Glutamatergic neuron (in vitro differentiated cells): ENCODE results near the gene BCL11A. TPM values are rescaled to one million over a fixed set of nuclear protein-coding genes. Genes with fewer than 3 reads are reported as not detected.

Experiments used
- DNase-seq: peaks from one replicate; pipeline ENCODE4 v3.0.0; 2022
- H3K27ac Mint-ChIP-seq: one replicate; pipeline ENCODE4 v1.8.0; 2020; ENCODE audit warnings: mild to moderate bottlenecking, mixed read lengths, inconsistent platforms; ENCODE audit not compliant: unreplicated experiment
- H3K27me3 Mint-ChIP-seq: one replicate; pipeline ENCODE4 v1.8.0; 2020; ENCODE audit warnings: mild to moderate bottlenecking, moderate library complexity, mixed read lengths, inconsistent platforms; ENCODE audit not compliant: unreplicated experiment
- H3K36me3 Mint-ChIP-seq: one replicate; pipeline ENCODE4 v1.8.0; 2020; ENCODE audit warnings: mild to moderate bottlenecking, mixed read lengths, inconsistent platforms; ENCODE audit not compliant: unreplicated experiment
- H3K4me1 Mint-ChIP-seq: one replicate; pipeline ENCODE4 v1.8.0; 2020; ENCODE audit warnings: mild to moderate bottlenecking, low read depth, mixed read lengths, inconsistent platforms; ENCODE audit not compliant: unreplicated experiment
- H3K4me3 Mint-ChIP-seq: one replicate; pipeline ENCODE4 v1.8.0; 2020; ENCODE audit warnings: mild to moderate bottlenecking, mixed read lengths, inconsistent platforms; ENCODE audit not compliant: unreplicated experiment
- H3K9me3 Mint-ChIP-seq: one replicate; pipeline ENCODE4 v1.8.0; 2020; ENCODE audit warnings: mild to moderate bottlenecking, moderate library complexity, mixed read lengths, inconsistent platforms; ENCODE audit not compliant: unreplicated experiment
- total RNA-seq: library from RNA; stranded (reverse); fragmentation: NEBNext Ultra II Directional; extraction: Animal tissue kit (Norgen Biotek cat#: 25700); gene quantifications from one replicate; pipeline ENCODE4 v1.2.1, GENCODE V29; 2021; ENCODE audit not compliant: unreplicated experiment
- TF ChIP-seq, protein P1 (sequence below): fragments of 200-600 bp; sonication (generic); IDR thresholded peaks from one replicate; pipeline ENCODE4 v1.5.0; 2021; ENCODE audit not compliant: partially characterized antibody, unreplicated experiment

The BCL11A gene
- total RNA-seq, 1 donor from 2014 or later: 29.1 TPM

DNA sequence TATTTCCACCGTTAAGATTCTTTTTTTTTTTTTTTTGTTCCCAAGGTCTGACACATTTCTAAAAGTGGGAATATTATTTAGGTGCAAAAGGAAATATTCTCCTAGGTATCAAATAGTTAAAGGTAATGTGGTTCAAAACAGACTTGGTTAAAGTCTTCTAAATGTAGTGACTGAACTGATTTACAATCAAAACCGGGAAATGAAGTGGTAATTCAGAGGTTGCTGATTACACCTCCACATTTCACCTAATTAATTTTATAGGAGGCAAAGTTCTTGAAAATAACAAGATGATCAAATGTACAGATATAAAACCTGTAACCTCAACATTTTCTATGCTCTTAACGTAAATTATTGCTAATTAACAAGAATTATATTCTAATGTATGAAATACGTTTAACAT lies 5.1 kb downstream of the BCL11A start:
- Mint-ChIP-seq H3K9me3 (peaks cover 10% of the 10 kb centered on the region), H3K27ac (no peak overlapping the region), H3K4me1 (peaks cover 14% of the 10 kb centered on the region), H3K27me3 (peaks cover 7% of the 10 kb centered on the region), H3K4me3 (peak overlapping the region; percentile 91), H3K36me3 (peaks cover 1% of the 10 kb centered on the region)
- TF ChIP-seq, protein P1, sequence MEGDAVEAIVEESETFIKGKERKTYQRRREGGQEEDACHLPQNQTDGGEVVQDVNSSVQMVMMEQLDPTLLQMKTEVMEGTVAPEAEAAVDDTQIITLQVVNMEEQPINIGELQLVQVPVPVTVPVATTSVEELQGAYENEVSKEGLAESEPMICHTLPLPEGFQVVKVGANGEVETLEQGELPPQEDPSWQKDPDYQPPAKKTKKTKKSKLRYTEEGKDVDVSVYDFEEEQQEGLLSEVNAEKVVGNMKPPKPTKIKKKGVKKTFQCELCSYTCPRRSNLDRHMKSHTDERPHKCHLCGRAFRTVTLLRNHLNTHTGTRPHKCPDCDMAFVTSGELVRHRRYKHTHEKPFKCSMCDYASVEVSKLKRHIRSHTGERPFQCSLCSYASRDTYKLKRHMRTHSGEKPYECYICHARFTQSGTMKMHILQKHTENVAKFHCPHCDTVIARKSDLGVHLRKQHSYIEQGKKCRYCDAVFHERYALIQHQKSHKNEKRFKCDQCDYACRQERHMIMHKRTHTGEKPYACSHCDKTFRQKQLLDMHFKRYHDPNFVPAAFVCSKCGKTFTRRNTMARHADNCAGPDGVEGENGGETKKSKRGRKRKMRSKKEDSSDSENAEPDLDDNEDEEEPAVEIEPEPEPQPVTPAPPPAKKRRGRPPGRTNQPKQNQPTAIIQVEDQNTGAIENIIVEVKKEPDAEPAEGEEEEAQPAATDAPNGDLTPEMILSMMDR: no peak
- no peak for DNase-seq

DNA sequence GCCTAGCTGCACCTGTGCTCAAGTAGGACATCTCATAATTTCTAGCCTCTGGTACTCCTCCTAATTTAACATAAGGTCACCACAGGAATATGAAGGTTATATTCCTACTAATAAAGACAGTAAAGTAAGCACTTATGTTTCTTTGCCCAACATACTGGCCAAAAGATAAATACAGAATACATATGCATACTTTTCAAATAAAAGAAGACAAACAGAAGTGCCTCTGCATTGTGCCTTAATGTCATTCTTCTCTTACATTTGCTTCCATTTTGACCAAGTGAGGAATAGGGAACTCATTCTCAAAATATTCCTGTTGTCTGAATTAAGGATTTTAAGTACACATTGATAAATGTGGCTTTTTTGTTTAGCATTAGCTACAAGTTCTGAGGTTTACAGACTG lies 5.6 kb downstream of the BCL11A start:
- TF ChIP-seq, protein P1: no peak
- Mint-ChIP-seq H3K27ac (no peak overlapping the region), H3K4me1 (peaks cover 14% of the 10 kb centered on the region), H3K9me3 (peaks cover 8% of the 10 kb centered on the region), H3K4me3 (no peak overlapping the region), H3K27me3 (peaks cover 6% of the 10 kb centered on the region), H3K36me3 (no peaks in the 10 kb centered on the region)
- no peak for DNase-seq

DNA sequence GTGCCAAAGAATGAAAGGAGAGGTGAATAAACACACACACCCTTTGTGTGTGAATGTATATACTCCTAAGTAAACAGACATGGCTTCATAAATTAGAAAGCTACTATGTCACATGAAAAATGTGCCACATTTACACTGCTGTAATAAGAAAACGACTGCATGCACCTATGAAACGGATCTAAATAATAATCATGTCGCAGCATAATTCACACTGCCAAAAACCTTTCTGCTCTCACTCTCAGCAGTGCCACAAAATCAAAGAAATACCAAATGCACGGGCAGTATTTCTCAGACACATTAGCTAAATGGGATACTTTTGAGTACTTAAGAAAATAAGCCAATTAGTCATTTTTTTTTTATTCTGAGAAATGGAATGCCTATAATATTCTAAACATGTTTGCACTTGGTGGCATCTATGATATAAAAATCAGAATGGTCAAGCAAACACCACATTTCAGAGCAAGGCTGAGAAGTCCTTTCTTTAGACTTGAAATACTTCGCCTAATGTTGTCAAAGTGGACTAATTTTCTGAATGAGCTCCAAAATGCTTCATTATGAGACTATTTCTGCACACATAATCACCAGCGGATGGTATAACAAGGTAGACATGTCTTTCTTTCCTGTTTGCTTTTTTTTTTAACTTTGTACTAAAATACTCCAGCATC lies 6.6 kb downstream of the BCL11A start:
- Mint-ChIP-seq H3K27me3 (peaks cover 5% of the 10 kb centered on the region), H3K9me3 (peaks cover 8% of the 10 kb centered on the region), H3K36me3 (no peaks in the 10 kb centered on the region), H3K4me3 (no peak overlapping the region), H3K4me1 (peaks cover 14% of the 10 kb centered on the region), H3K27ac (no peak overlapping the region)
- TF ChIP-seq, protein P1: no peak
- DNase-seq: no peak

DNA sequence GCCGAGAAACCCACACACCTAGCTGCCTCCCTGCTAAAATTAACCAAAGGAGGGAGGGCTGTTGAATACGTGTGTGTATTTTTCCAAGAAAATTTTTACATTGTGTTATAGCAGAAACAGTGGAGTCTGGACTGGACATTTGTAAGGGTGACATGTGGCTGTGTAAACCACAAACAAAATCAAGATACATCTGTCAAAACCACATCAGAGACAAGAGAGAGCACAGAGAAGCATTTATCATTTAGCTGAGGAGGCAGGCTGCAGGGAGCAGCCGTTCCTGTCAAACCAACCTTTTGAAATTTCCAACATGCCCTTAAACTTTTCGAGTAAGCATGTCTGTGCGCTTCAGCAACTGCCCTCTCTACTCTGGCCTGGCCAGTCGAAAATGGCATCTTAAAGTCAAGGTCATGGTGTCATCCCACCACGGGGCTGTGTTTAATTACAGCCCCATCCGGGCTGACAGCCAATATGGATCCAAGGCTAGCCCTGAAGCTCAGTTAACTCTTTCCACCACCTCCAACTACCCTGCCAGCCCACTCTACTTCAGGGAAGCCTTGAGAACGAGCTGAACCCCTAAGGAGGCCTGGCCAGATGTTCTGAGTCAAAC lies 8.4 kb downstream of the BCL11A start:
- Mint-ChIP-seq H3K27me3 (peaks cover 3% of the 10 kb centered on the region), H3K27ac (no peak overlapping the region), H3K9me3 (peaks cover 8% of the 10 kb centered on the region), H3K4me3 (no peak overlapping the region), H3K36me3 (no peaks in the 10 kb centered on the region), H3K4me1 (peaks cover 14% of the 10 kb centered on the region)
- DNase-seq: no peak
- TF ChIP-seq, protein P1: no peak

DNA sequence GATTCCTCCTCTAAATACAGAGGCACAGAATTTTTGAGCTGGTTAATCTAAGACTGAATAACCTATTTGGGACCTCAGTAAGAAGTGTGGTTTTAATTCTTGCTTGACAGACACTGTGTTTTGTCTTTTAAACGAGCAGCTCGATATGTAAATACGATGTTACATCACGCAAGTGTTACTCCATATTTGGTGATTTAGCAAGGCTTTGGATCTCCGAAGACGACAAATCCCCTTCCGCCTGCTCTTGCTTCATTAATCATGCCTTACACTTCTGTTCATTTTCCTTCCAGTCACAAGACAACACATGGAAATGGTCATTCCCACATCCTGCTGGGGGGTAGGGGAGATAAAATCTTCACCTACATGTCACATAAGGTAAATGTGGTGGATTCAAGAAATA lies 9.4 kb downstream of the BCL11A start:
- no peaks in the 10 kb centered on the region for H3K36me3 Mint-ChIP-seq
- peaks cover 6% of the 10 kb centered on the region for H3K9me3 Mint-ChIP-seq
- H3K27ac Mint-ChIP-seq: no peak overlapping the region
- TF ChIP-seq, protein P1: no peak
- peaks cover 14% of the 10 kb centered on the region for H3K4me1 Mint-ChIP-seq
- H3K27me3 Mint-ChIP-seq: no peaks in the 10 kb centered on the region
- H3K4me3 Mint-ChIP-seq: no peak overlapping the region
- DNase-seq: no peak
